SK-N-SH (cell line): ENCODE measurements around the gene C6orf132.
"Not testable (repeated sequence)": the region's sequence is repeated elsewhere in the genome, so short reads cannot be mapped to it uniquely, and the experiment has no call there.

ENCODE experiments used
- FOXM1 ChIP-seq: IDR thresholded peaks from 2 replicates; pipeline ENCODE4 v1.4.0; 2012; ENCODE audit warnings: low read depth, mild to moderate bottlenecking
- POLR2AphosphoS5 ChIP-seq: IDR thresholded peaks from 2 replicates; pipeline ENCODE4 v1.6.1; 2012; ENCODE audit warnings: low read depth, low read length
- TF ChIP-seq, protein P1 (sequence below): IDR thresholded peaks from 2 replicates; pipeline ENCODE4 v1.6.1; 2012; ENCODE audit warnings: mild to moderate bottlenecking, low read depth, low read length, moderate library complexity
- TF ChIP-seq, protein P2 (sequence below): fragments of 200-600 bp; sonication (generic); IDR thresholded peaks from 2 replicates; pipeline ENCODE4 v1.6.1; 2017; ENCODE audit warnings: antibody characterized with exemption, mild to moderate bottlenecking, moderate library complexity

DNA sequence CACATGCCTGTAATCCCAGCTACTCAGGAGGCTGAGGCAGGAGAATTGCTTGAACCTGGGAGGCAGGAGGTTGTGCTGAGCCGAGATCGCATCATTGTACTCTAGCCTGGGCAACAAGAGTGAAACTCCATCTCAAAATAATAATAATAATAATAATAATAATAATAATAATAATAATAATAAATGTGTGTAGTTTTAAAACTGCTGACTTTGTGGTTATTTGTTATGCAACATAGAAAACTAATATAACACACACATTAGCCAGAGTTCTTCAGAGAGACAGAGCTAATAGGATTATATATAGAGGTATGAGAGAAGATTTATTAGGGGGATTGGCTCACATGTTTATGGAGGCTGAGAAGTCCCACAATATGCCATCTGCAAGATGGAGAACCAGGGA lies 27.4 kb upstream of the C6orf132 start:
- TF ChIP-seq, protein P1, sequence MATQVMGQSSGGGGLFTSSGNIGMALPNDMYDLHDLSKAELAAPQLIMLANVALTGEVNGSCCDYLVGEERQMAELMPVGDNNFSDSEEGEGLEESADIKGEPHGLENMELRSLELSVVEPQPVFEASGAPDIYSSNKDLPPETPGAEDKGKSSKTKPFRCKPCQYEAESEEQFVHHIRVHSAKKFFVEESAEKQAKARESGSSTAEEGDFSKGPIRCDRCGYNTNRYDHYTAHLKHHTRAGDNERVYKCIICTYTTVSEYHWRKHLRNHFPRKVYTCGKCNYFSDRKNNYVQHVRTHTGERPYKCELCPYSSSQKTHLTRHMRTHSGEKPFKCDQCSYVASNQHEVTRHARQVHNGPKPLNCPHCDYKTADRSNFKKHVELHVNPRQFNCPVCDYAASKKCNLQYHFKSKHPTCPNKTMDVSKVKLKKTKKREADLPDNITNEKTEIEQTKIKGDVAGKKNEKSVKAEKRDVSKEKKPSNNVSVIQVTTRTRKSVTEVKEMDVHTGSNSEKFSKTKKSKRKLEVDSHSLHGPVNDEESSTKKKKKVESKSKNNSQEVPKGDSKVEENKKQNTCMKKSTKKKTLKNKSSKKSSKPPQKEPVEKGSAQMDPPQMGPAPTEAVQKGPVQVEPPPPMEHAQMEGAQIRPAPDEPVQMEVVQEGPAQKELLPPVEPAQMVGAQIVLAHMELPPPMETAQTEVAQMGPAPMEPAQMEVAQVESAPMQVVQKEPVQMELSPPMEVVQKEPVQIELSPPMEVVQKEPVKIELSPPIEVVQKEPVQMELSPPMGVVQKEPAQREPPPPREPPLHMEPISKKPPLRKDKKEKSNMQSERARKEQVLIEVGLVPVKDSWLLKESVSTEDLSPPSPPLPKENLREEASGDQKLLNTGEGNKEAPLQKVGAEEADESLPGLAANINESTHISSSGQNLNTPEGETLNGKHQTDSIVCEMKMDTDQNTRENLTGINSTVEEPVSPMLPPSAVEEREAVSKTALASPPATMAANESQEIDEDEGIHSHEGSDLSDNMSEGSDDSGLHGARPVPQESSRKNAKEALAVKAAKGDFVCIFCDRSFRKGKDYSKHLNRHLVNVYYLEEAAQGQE, result not testable (repeated sequence)
- TF ChIP-seq, protein P2, sequence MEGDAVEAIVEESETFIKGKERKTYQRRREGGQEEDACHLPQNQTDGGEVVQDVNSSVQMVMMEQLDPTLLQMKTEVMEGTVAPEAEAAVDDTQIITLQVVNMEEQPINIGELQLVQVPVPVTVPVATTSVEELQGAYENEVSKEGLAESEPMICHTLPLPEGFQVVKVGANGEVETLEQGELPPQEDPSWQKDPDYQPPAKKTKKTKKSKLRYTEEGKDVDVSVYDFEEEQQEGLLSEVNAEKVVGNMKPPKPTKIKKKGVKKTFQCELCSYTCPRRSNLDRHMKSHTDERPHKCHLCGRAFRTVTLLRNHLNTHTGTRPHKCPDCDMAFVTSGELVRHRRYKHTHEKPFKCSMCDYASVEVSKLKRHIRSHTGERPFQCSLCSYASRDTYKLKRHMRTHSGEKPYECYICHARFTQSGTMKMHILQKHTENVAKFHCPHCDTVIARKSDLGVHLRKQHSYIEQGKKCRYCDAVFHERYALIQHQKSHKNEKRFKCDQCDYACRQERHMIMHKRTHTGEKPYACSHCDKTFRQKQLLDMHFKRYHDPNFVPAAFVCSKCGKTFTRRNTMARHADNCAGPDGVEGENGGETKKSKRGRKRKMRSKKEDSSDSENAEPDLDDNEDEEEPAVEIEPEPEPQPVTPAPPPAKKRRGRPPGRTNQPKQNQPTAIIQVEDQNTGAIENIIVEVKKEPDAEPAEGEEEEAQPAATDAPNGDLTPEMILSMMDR, result not testable (repeated sequence)
- not testable (repeated sequence) for TF ChIP-seq FOXM1, POLR2AphosphoS5
